Raji (cell line): ENCODE results near the gene SNPH.

Experiments
- POLR2A ChIP-seq: IDR thresholded peaks from 2 replicates; pipeline ENCODE4 v1.6.1; 2011; ENCODE audit warnings: low read depth, low read length, control low read depth; ENCODE audit not compliant: insufficient read depth

Gene SNPH

DNA sequence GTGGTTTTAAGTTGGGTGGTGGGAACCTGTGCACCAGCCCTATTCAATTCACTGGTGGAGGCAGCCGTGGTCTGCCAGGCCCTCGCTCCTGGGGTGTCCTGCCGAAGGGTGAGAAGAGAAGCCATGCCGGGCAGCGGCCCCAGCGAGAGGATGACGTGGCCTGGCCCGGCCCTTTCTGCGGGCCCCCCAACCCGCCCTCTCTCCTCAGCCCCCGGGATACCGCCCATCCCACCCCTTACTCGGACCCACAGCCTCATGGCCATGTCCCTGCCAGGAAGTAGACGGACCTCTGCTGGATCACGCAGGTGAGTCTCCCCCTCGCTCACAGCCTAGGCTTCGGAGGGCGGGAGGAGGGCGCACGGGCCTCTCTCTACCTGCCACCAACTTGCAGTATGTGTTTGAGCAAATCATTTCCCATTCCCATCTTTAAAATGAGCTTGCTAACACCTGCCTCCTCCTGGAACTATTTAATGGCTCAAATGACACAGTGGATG is 30.1 kb downstream of the SNPH start:
- no peak for TF ChIP-seq POLR2A

GRCh38 chr20:1296922-1297321 is 30.8 kb downstream of the SNPH start:
- no peak for TF ChIP-seq POLR2A

DNA sequence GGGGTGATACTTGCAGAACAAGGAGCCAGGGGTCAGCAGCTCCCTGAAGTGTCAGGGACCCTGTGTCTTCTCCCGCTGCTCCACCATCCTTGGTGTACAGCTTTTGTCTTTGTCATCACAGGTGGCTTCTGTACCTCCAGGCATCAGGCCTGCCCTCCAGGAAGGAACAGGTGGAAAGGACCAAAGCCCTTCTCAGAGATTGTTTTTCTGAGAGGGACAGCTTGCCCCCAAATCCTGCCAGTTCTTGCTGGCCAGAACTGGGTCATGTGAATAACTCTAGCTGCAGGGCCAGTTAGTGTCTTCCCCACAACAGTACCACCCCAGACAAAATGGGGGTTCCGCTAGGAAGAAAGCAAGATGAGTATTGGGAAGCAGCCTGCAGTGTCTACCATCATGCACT is 31.4 kb downstream of the SNPH start:
- TF ChIP-seq POLR2A: no peak

DNA sequence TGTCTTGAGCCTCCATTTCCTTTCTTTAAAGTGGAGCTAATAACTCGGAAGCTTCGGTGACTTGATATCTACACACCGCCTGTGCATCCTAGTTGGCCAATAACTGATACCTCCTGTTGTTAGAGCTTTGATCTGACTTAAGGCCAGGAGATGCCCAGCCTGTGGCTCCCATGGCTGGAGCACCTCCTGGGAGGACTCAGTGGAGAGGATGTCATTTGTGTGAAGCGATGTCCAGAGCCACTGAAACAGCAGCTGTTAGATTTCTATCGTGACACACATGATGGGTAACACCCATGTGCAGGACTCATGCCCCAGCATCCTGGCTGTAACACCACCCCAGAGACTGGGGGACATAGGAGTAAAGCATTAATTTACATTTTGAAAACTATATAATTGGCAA is 32.1 kb downstream of the SNPH start:
- TF ChIP-seq POLR2A: no peak

- no peak for TF ChIP-seq POLR2A
These were observed 32.9 kb downstream of the SNPH start for GRCh38 chr20:1298888-1299511.

DNA sequence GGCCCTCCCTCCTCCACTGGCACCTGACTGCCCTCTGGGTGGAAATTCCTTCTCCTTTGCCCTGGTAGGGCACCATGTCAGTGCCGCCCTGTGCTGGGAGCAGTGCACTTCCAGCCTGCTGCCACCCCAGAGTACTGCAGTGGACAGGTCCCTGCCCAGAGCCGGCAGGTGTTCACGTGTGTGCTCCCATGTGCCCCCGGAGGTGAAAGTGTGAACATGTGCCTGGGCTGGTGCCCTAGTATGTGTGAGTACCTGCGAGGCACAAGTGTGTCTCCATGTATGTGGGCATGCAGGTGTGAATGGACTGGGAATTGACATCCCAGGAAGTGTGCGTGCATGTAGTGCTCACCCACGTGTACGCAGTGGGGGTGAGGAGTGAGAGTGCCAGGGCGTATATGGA is 33.4 kb downstream of the SNPH start:
- TF ChIP-seq POLR2A: no peak

- TF ChIP-seq POLR2A: no peak
These were observed 34.2 kb downstream of the SNPH start for GRCh38 chr20:1300083-1300840.

DNA sequence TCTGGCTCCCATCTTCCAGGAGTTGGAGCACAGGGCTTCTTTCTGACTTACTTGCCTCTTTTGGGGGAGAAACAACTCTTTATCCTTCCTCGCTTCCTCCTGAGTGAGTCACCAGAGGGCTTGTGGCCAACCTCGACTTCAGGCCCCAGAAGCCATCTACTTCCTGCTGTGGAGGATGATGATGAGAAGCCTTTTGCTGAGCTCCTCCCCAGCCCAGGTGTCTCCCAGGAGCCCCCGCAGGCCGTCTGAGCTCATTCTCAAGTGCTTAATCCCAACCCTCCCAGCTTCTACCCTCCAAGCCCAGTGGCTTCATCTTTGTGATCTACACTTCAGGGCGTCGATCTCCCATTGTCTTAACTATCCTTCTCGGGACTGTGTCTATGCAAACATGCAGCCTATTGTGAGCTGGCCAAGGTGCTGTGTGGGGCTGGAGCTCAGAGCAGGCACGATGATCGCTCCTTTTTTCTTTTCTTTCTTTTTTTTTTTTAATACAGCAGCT is 35.0 kb downstream of the SNPH start:
- no peak for TF ChIP-seq POLR2A

DNA sequence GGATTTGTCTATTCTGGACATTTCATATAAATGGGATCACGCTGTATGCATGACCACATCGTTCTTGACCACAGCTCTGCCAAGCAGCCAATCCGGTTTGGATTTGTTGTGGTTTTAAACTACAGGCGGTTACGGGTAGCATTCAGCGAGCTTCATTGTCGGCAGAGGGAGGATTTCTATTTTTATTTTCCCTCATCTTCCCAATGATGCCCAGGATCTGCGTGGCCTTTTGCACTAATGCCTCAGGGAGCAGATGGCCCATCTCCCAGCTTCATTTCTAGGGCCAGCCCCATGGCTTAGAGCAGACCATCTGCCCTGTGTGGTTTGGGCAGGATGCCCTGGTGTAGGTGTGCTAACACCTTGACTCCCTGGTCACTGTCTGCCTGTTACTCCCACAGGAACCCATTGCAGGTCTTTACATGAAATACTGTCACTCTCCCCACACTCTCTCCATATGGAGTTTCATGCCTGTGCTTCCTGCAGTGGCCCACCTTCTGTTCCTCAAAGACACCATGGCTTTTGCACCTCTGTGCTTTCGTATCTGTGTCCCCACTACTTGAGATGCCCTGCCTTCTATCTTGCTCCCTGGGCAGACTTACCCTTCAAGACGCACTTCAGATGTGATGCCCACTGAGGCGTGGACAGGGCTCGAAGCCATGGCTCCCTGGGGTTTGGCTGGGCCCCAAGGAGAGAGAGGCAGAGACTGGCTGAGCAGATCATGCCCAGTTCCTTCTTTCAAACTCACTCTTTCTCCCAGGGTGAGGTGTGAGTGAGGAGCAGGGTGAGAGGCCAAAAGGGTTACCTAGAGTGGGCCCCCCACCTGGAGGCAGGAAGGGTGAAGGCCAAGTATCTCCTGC is 36.8 kb downstream of the SNPH start:
- no peak for TF ChIP-seq POLR2A

DNA sequence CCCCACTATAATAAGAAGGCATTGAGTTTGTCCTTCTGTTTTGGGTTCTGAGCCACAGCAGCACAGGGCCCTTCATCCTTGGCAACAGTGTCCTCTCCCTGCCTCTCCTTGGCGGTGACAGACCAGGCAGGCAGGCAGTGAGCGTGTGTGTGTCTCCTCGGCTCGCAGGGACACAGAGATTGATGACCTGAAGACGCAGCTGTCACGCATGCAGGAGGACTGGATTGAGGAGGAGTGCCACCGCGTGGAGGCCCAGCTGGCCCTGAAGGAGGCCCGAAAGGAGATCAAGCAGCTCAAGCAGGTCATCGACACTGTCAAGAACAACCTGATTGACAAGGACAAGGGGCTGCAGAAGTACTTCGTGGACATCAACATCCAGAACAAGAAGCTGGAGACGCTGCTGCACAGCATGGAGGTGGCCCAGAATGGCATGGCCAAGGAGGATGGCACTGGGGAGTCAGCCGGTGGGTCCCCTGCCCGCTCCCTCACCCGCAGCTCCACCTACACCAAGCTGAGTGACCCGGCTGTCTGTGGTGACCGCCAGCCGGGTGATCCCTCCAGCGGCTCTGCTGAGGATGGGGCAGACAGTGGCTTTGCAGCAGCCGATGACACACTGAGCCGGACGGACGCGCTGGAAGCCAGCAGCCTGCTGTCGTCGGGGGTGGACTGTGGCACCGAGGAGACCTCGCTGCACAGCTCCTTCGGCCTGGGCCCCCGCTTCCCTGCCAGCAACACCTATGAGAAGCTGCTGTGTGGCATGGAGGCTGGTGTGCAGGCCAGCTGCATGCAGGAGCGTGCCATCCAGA is 38.8 kb downstream of the SNPH start:
- TF ChIP-seq POLR2A: no peak

GRCh38 chr20:1305712-1306111 is 39.6 kb downstream of the SNPH start:
- no peak for TF ChIP-seq POLR2A

DNA sequence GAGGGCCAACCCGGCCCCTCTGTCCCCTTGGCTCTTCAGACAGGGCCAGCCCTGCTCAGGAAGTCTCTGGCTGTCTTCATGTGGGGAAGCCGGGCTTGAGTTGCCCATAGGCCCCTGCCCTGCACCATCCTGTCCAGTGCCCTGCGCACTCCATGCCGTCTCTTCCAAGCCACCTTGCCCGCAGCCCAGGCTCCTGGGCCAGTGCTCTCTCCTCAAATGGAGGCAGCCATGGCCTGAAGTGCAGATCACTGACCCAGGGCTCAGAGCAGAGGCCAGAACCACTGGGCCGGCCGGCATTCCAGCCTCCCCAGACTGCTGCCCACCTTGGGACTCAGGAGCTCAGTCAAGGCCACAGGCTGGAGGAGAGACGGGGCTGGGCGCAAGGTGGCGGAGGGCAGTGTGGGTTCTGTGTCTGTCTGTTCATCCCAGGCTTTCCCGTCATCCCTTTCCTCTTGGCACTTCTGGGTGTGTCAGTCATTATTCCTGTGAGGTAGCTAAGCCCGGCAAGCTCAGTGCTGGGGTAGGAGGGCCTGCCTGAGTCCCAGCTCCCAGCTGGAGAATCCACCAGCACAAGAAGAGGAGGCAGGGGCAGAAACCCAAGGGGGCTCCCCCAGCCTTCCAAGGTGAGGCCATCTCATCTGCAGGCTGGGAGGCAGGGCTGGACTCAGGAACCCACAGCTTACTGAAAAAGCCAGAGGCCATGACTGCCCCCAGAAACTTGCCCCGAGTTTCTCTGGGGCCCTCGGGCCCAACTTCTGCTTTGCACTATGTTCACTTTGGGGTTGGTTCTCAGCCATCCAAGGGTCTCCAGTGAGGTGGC is 40.4 kb downstream of the SNPH start:
- TF ChIP-seq POLR2A: no peak

DNA sequence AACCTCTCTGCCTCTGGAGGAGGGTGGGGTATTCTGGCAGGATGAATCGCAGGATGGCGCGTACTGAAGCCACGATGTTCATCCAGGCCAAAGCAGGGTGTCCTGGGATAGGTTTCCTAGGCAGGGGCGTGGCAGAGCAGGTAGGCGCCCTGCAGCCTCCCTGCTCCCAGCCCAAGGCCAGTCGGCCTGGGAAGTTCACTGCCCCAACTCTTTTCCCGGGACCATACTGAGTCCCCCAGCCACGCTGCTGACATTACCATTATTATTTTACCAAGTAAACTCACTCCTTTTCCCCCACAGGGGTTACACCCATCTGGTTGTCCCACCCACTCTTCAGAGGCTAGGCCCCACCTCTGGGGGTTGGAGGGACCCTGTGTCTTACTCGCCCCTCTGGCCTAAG is 41.1 kb downstream of the SNPH start:
- no peak for TF ChIP-seq POLR2A

DNA sequence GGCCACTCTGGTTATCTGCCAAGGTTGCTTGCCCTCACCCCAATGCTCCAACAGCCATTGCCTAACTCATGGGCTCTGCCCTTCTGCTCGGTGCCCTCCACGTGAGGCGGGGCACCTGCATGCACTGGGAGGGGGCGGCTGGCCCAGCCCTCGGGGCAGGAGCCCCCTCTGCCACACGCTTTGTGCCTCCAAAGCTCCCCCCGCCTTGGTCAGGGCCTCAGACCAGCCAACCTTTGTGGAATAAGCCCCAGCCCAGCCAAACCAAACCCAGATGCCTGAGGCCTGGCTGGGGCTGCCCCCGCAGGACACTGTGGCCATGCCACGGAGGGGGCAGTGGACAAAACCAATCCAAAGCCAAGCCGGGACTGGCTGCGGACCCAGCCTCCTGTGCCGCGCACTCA is 41.5 kb downstream of the SNPH start:
- TF ChIP-seq POLR2A: no peak
